Stomach (tissue), 4 donors: ENCODE measurements around the gene TNRC6C.

Source experiments
- POLR2A ChIP-seq, 4 donors: fragments of 450-650 bp; IDR thresholded peaks; one replicate each; pipeline ENCODE4 v1.6.1; 2016; ENCODE audit warnings: antibody characterized with exemption in 4 of 4, control low read depth in 2 of 4, mild to moderate bottlenecking in 1 of 4, moderate library complexity in 1 of 4
- POLR2AphosphoS5 ChIP-seq, 3 donors: sonication (generic); formaldehyde crosslinking; IDR thresholded peaks; one replicate each; pipeline ENCODE4 v1.6.1; 2016; ENCODE audit warnings: antibody characterized with exemption in 3 of 3
- TF ChIP-seq, protein P1 (sequence below), 7 experiments: fragments of 450-650 bp in 4 of 7; fragments of 200-600 bp in 3 of 7; sonication (generic) in 3 of 7; IDR thresholded peaks; one replicate each; pipeline ENCODE4 v1.5.1; 2016 to 2019; ENCODE audit warnings: antibody characterized with exemption in 7 of 7, control low read depth in 2 of 7, mild to moderate bottlenecking in 1 of 7

DNA sequence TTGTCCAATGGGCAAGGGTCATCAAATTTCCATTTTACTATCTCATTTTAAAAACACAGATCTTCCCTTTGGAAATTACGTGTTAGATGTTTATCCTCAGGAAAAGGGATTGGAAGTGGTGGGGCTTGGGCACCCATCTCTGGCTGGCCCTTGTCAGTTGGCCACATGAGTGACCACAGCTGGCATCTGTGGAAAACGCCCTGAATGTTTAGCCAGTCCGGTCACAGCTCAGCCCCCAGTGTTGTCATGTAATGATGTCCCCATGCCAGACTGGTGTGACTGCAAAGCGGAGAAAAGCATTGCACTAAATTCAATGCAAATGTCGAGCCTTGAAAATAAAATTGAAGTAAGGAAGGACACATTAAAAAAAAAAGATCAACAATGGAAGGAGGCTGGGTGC is 117.0 kb downstream of the TNRC6C start:
- TF ChIP-seq, protein P1, sequence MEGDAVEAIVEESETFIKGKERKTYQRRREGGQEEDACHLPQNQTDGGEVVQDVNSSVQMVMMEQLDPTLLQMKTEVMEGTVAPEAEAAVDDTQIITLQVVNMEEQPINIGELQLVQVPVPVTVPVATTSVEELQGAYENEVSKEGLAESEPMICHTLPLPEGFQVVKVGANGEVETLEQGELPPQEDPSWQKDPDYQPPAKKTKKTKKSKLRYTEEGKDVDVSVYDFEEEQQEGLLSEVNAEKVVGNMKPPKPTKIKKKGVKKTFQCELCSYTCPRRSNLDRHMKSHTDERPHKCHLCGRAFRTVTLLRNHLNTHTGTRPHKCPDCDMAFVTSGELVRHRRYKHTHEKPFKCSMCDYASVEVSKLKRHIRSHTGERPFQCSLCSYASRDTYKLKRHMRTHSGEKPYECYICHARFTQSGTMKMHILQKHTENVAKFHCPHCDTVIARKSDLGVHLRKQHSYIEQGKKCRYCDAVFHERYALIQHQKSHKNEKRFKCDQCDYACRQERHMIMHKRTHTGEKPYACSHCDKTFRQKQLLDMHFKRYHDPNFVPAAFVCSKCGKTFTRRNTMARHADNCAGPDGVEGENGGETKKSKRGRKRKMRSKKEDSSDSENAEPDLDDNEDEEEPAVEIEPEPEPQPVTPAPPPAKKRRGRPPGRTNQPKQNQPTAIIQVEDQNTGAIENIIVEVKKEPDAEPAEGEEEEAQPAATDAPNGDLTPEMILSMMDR (IDR thresholded peaks at IDR 0.05) = no peak
- TF ChIP-seq POLR2A (IDR thresholded peaks at IDR 0.05) = no peak
- TF ChIP-seq POLR2AphosphoS5 (IDR thresholded peaks at IDR 0.05) = no peak
